A549 (cell line): ENCODE results near the gene FUS. TPM values are rescaled to one million over a fixed set of nuclear protein-coding genes. Genes with fewer than 3 reads are reported as not detected.
"Not testable (repeated sequence)": the region's sequence is repeated elsewhere in the genome, so short reads cannot be mapped to it uniquely, and the experiment has no call there.

Experiments used
- ATAC-seq, 2 experiments: fragments of 200-7000 bp in 1 of 2; fragments of >200 bp in 1 of 2; cut with Nextera tagmentation in 1 of 2; cut with Tn5 transposase in 1 of 2; 3 replicates each; pipeline versions ENCODE4 v1.8.0 to v1.9.1; 2018 to 2020; ENCODE audit warnings: mild to moderate bottlenecking in 1 of 2, moderate library complexity in 1 of 2
- CTCF ChIA-PET: fragments of 300-600 bp; sonication (Branson Sonifier 250); formaldehyde crosslinking; extraction: SDS; loops from one replicate; lab custom pipeline; 2021; ENCODE audit warnings: antibody characterized with exemption, inconsistent platforms; lab: Yijun Ruan, JAX
- POLR2A ChIA-PET: fragments of 350-600 bp; formaldehyde crosslinking; extraction: SDS; loops from one replicate; lab custom pipeline; 2021; ENCODE audit warnings: antibody characterized with exemption, inconsistent platforms; lab: Yijun Ruan, JAX
- DNase-seq, 2 experiments: peaks; one replicate each; pipeline versions ENCODE4 v3.0.0 to v3.0.0-alpha.2; 2011 to 2016; ENCODE audit warnings: low read depth in 1 of 2, low spot score in 1 of 2
- FAIRE-seq: peaks from 2 replicates; lab custom pipeline; 2011; peaks lifted over from hg19 to GRCh38; lab: Jason Lieb, UNC
- H3K27ac ChIP-seq, 2 experiments: fragments of >200 bp; sonication (Bioruptor Twin); formaldehyde crosslinking; 3 replicates each; pipeline ENCODE4 v1.5.1; 2016 to 2017
- H3K4me1 ChIP-seq: fragments of >200 bp; sonication (Bioruptor Twin); formaldehyde crosslinking; 3 replicates; pipeline ENCODE4 v1.6.1; 2016
- H3K4me2 ChIP-seq: fragments of >200 bp; sonication (Bioruptor Twin); formaldehyde crosslinking; 3 replicates; pipeline ENCODE4 v1.6.1; 2016
- H3K4me3 ChIP-seq: fragments of >200 bp; sonication (Bioruptor Twin); formaldehyde crosslinking; 3 replicates; pipeline ENCODE4 v1.5.1; 2016
- H3K9me3 ChIP-seq: fragments of >200 bp; sonication (Bioruptor Twin); formaldehyde crosslinking; 3 replicates; pipeline ENCODE4 v1.6.1; 2016
- CBX2 ChIP-seq: fragments of 200-600 bp; sonication (generic); IDR thresholded peaks from 2 replicates; pipeline ENCODE4 v1.6.1; 2016; ENCODE audit warnings: low read depth, mild to moderate bottlenecking, borderline replicate concordance
- CEBPB ChIP-seq, 2 experiments: fragments of >200 bp in 1 of 2; sonication (Bioruptor Twin) in 1 of 2; formaldehyde crosslinking in 1 of 2; IDR thresholded peaks; 2 replicates each; pipeline ENCODE4 v1.6.1; 2012 to 2016
- EP300 ChIP-seq, 2 experiments: fragments of >200 bp; sonication (Bioruptor Twin); formaldehyde crosslinking; IDR thresholded peaks; 2 replicates in 1 of 2; 3 replicates in 1 of 2; pipeline ENCODE4 v1.6.1; 2016 to 2017
- ESRRA ChIP-seq: fragments of 150-350 bp; IDR thresholded peaks from 2 replicates; pipeline ENCODE4 v1.6.1; 2014; ENCODE audit warnings: mild to moderate bottlenecking, low read length, borderline replicate concordance
- FOSB ChIP-seq: fragments of 250-450 bp; sonication (Bioruptor Pico); IDR thresholded peaks from 2 replicates; pipeline ENCODE4 v1.5.0; 2020; ENCODE audit warnings: mild to moderate bottlenecking, moderate library complexity
- FOXS1 ChIP-seq: fragments of 250-450 bp; sonication (Bioruptor Pico); IDR thresholded peaks from 2 replicates; pipeline ENCODE4 v1.5.0; 2020; ENCODE audit warnings: mild to moderate bottlenecking, moderate library complexity
- HOXB13 ChIP-seq: fragments of 250-450 bp; sonication (Bioruptor Pico); IDR thresholded peaks from 2 replicates; pipeline ENCODE4 v1.5.0; 2020; ENCODE audit warnings: low read depth, mild to moderate bottlenecking, moderate library complexity
- HOXB5 ChIP-seq: fragments of 250-450 bp; sonication (Bioruptor Pico); IDR thresholded peaks from 2 replicates; pipeline ENCODE4 v1.5.0; 2020; ENCODE audit warnings: mild to moderate bottlenecking, moderate library complexity
- JUN ChIP-seq, 2 experiments: fragments of >200 bp; sonication (Bioruptor Twin); formaldehyde crosslinking; IDR thresholded peaks; 2 replicates in 1 of 2; 3 replicates in 1 of 2; pipeline ENCODE4 v1.6.1; 2016 to 2017
- JUNB ChIP-seq: fragments of >200 bp; sonication (Bioruptor Twin); formaldehyde crosslinking; IDR thresholded peaks from 2 replicates; pipeline ENCODE4 v1.6.1; 2016
- MAZ ChIP-seq: fragments of 150-350 bp; IDR thresholded peaks from 2 replicates; pipeline ENCODE4 v1.6.1; 2014; ENCODE audit warnings: antibody characterized with exemption, low read depth, low read length, borderline replicate concordance
- MYC ChIP-seq: IDR thresholded peaks from 2 replicates; pipeline ENCODE4 v1.6.1; 2012; ENCODE audit warnings: mild to moderate bottlenecking, inconsistent platforms, low read length, improper control_type of control experiment, borderline replicate concordance
- NPAS2 ChIP-seq: fragments of 250-450 bp; sonication (Bioruptor Pico); IDR thresholded peaks from 2 replicates; pipeline ENCODE4 v1.8.0; 2022; ENCODE audit warnings: mild to moderate bottlenecking, moderate library complexity, borderline replicate concordance
- NR3C1 ChIP-seq: fragments of >200 bp; sonication (Bioruptor Twin); formaldehyde crosslinking; IDR thresholded peaks from 3 replicates; pipeline ENCODE4 v1.6.1; 2017
- RAD21 ChIP-seq, 2 experiments: fragments of >200 bp in 1 of 2; sonication (Bioruptor Twin) in 1 of 2; formaldehyde crosslinking in 1 of 2; IDR thresholded peaks in 1 of 2; conservative IDR thresholded peaks in 1 of 2; 2 replicates in 1 of 2; 3 replicates in 1 of 2; pipeline ENCODE4 v1.6.1; 2012 to 2018; ENCODE audit warnings: inconsistent platforms in 1 of 2
- RARB ChIP-seq: fragments of 250-450 bp; sonication (Bioruptor Pico); IDR thresholded peaks from 2 replicates; pipeline ENCODE4 v1.8.0; 2021; ENCODE audit warnings: mild to moderate bottlenecking, moderate library complexity
- RFX5 ChIP-seq: fragments of 450-650 bp; IDR thresholded peaks from 2 replicates; pipeline ENCODE4 v1.7.1; 2014; ENCODE audit warnings: antibody characterized with exemption, mild to moderate bottlenecking, moderate library complexity
- SMC3 ChIP-seq: fragments of >200 bp; sonication (Bioruptor Twin); formaldehyde crosslinking; IDR thresholded peaks from 3 replicates; pipeline ENCODE4 v1.6.1; 2018; ENCODE audit warnings: inconsistent platforms
- SREBF2 ChIP-seq: fragments of 450-650 bp; IDR thresholded peaks from 2 replicates; pipeline ENCODE4 v1.6.1; 2014; ENCODE audit warnings: mild to moderate bottlenecking, moderate library complexity
- TFCP2L1 ChIP-seq: fragments of 250-450 bp; sonication (Bioruptor Pico); IDR thresholded peaks from 2 replicates; pipeline ENCODE4 v1.5.0; 2021; ENCODE audit warnings: mild to moderate bottlenecking
- ZNF302 ChIP-seq: fragments of 250-450 bp; sonication (Bioruptor Pico); IDR thresholded peaks from 2 replicates; pipeline ENCODE4 v1.9.0; 2021; ENCODE audit warnings: inconsistent platforms, mild to moderate bottlenecking, moderate library complexity
- ZSCAN20 ChIP-seq: fragments of 250-450 bp; sonication (Bioruptor Pico); IDR thresholded peaks from 2 replicates; pipeline ENCODE4 v1.8.0; 2022; ENCODE audit warnings: mild to moderate bottlenecking, moderate library complexity
- WGBS: methylation state at CpG from one replicate; pipeline ENCODE4 v1.1.6; 2017; ENCODE audit errors: missing lambda C conversion rate; 5-methylcytosine and 5-hydroxymethylcytosine counted together
- polyA plus RNA-seq, 4 experiments: library from polyadenylated mRNA; depleted of rRNA in 3 of 4; stranded (reverse); fragments of >200 nt; fragmentation: RNase III in 1 of 4; extraction: RNeasy Plus Mini Kit Qiagen cat#74134 plus additional on column Dnase treatment in 1 of 4; gene quantifications; 2 replicates in 3 of 4; 3 replicates in 1 of 4; pipeline ENCODE4 v1.2.3, GENCODE V29; 2011 to 2017
- TF ChIP-seq, protein P1 (sequence below): fragments of 150-350 bp; IDR thresholded peaks from 2 replicates; pipeline ENCODE4 v1.6.1; 2014; ENCODE audit warnings: low read depth, mild to moderate bottlenecking, low read length
- TF ChIP-seq, protein P2 (sequence below): fragments of 250-450 bp; sonication (Bioruptor Pico); IDR thresholded peaks from 2 replicates; pipeline ENCODE4 v1.5.0; 2021; ENCODE audit warnings: mild to moderate bottlenecking, moderate library complexity, borderline replicate concordance
- TF ChIP-seq, protein P3 (sequence below): fragments of >200 bp; sonication (Bioruptor Twin); formaldehyde crosslinking; IDR thresholded peaks from 3 replicates; pipeline ENCODE4 v1.6.1; 2016

Gene FUS
- polyA plus RNA-seq, 2 of the 4 experiments (the other 2 are of a cell fraction): 224 to 740 TPM

DNA sequence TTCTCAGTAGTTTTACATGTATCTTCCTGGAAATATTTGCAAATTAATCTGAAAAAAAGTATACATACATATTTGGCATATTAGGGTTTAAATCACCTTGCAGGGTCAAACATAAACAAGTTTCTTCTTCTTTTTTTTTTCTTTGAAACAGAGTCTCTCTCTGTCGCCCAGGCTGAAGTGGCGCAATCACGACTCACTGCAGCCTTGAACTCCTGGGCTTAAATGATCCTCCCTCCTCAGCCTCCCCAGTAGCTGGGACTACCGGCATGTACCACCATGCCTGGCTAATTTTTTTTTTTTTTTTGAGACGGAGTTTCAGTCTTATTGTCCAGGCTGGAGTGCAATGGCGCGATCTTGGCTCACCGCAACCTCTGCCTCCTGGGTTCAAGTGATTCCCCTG, 12.6 kb upstream of the FUS start:
- CTCF ChIA-PET: interaction anchor here (1.6 to 2.5 kb wide), 2 partner anchors 16 to 182 kb away, joined by 5 to 6 read pairs; partner anchors contain the start of gene HSD3B7

DNA sequence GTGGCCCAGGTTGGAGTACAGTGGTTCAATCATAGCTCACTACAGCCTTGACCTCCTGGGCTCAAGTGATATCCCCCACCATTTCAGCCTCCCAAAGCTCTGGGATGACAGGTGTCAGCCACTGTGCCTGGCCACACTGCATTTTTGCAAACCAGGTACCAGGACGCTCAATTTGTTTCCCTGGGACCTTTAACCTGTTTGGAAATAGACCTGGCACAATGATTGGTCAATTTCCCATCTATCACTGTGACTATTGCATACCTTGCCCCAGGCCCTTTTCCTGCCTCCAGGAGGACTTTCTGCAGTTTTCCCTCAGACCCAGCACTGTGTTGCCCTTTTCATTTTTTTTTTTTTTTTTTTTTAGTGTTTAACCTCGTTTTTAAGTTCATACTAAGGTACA, 11.1 kb upstream of the FUS start:
- no peak overlapping the region for H3K4me2 ChIP-seq
- WGBS: 39% methylated on average over 2 of the region's 2 CpGs
- ChIA-PET CTCF (interaction anchor here (1.3 to 1.6 kb wide), 2 partner anchors 15 to 27 kb away, joined by 5 read pairs; no protein-coding TSS in a partner anchor), POLR2A (interaction anchor here (1.2 kb wide), 1 partner anchor 11 kb away, joined by 4 read pairs; the partner anchor contains the start of gene FUS)
- no peak for TF ChIP-seq RARB
- no peak for TF ChIP-seq FOSB (CRISPR knock-in tag)
- no peak for TF ChIP-seq JUN (IDR thresholded peaks at IDR 0.05)
- TF ChIP-seq, protein P1, sequence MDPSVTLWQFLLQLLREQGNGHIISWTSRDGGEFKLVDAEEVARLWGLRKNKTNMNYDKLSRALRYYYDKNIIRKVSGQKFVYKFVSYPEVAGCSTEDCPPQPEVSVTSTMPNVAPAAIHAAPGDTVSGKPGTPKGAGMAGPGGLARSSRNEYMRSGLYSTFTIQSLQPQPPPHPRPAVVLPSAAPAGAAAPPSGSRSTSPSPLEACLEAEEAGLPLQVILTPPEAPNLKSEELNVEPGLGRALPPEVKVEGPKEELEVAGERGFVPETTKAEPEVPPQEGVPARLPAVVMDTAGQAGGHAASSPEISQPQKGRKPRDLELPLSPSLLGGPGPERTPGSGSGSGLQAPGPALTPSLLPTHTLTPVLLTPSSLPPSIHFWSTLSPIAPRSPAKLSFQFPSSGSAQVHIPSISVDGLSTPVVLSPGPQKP: no peak
- no peak for TF ChIP-seq ZNF302
- TF ChIP-seq SMC3: no peak
- TF ChIP-seq RAD21 (conservative IDR thresholded peaks at IDR 0.05 in 1 of 2, IDR thresholded peaks at IDR 0.05 in 1 of 2): no peak
- H3K4me1 ChIP-seq: no peaks in the 10 kb centered on the region
- ATAC-seq: peak in 1 of 2 experiments; percentile 69; a peak in 3 of 6 replicates
- H3K27ac ChIP-seq: no peak overlapping the region
- H3K4me3 ChIP-seq: no peak overlapping the region
- no peak for DNase-seq
- no peaks in the 10 kb centered on the region for H3K9me3 ChIP-seq
- no peak for FAIRE-seq

More for the DNA sequence above, 12.6 kb upstream of the FUS start:
- Histone ChIP-seq H3K4me3 (no peak overlapping the region), H3K4me1 (no peaks in the 10 kb centered on the region), H3K27ac (no peak overlapping the region), H3K4me2 (no peak overlapping the region), H3K9me3 (no peaks in the 10 kb centered on the region)
- DNase-seq (no peak), ATAC-seq (no peak), FAIRE-seq (no peak)
- TF ChIP-seq, protein P2, sequence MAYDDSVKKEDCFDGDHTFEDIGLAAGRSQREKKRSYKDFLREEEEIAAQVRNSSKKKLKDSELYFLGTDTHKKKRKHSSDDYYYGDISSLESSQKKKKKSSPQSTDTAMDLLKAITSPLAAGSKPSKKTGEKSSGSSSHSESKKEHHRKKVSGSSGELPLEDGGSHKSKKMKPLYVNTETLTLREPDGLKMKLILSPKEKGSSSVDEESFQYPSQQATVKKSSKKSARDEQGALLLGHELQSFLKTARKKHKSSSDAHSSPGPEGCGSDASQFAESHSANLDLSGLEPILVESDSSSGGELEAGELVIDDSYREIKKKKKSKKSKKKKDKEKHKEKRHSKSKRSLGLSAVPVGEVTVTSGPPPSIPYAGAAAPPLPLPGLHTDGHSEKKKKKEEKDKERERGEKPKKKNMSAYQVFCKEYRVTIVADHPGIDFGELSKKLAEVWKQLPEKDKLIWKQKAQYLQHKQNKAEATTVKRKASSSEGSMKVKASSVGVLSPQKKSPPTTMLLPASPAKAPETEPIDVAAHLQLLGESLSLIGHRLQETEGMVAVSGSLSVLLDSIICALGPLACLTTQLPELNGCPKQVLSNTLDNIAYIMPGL (CRISPR knock-in tag): no peak
- TF ChIP-seq HOXB13 (CRISPR knock-in tag) (no peak), JUNB (no peak), CEBPB (IDR thresholded peaks at IDR 0.05) (peak in 1 of 2 experiments; percentile 27; a peak in 1 of 4 replicates), FOSB (CRISPR knock-in tag) (no peak), FOXS1 (CRISPR knock-in tag) (no peak), ESRRA (no peak)
- POLR2A ChIA-PET: no interaction called here
- WGBS: 82% methylated on average over 8 of the region's 8 CpGs

DNA sequence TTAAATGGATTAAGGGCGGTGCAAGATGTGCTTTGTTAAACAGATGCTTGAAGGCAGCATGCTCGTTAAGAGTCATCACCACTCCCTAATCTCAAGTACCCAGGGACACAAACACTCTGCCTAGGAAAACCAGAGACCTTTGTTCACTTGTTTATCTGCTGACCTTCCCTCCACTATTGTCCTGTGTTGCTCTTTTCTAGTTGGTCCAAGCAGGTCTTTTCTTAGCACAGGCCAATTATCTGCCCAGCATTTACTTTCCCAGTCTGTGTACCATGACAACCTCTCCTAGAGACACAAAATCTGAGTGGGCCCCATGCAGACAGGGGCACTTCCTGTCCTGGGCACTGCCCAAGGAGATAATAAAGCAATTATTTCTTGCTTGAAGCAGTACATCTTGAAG, 9.9 kb upstream of the FUS start:
- FAIRE-seq, H3K4me1 ChIP-seq, H3K27ac ChIP-seq, H3K4me3 ChIP-seq, H3K9me3 ChIP-seq, POLR2A ChIA-PET, DNase-seq, CTCF ChIA-PET, H3K4me2 ChIP-seq: not testable (repeated sequence)
- ATAC-seq: peak in 1 of 2 experiments; percentile 56; a peak in 3 of 6 replicates
- WGBS: no CpG with 5 or more reads among the region's 2 CpGs

DNA sequence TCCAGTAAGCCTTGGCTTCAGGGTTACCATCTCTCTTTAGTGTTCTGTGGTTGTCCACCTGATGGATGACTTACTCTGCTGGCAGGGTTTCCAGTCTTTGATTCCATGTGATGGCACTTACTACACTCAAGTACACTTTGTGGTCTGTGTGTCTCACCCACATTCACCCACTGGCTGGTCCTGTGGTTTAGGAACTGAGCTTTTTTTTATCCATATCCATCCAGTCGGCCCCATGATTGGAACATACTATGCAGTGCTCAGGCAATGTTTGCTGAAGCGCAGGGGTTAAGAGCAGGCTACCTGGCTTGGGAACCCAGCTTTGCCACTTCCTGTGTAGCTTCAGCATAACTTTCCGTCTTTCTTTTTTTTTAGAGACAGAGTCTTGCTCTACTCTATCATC, 2.8 kb upstream of the FUS start:
- Histone ChIP-seq H3K4me2 (no peak overlapping the region), H3K27ac (no peak overlapping the region), H3K4me3 (no peak overlapping the region), H3K9me3 (no peaks in the 10 kb centered on the region), H3K4me1 (peaks cover 8% of the 10 kb centered on the region)
- WGBS: 76% methylated on average over 3 of the region's 3 CpGs
- CTCF ChIA-PET: interaction anchor here (0.6 to 2.7 kb wide), 2 partner anchors 35 to 1583 kb away, joined by 3 to 11 read pairs; no protein-coding TSS in a partner anchor
- ATAC-seq: no peak
- POLR2A ChIA-PET: no interaction called here
- TF ChIP-seq JUNB (no peak), TFCP2L1 (CRISPR knock-in tag) (no peak), MAZ (no peak), RAD21 (conservative IDR thresholded peaks at IDR 0.05 in 1 of 2, IDR thresholded peaks at IDR 0.05 in 1 of 2) (no peak), HOXB5 (CRISPR knock-in tag) (no peak), CBX2 (no peak), MYC (no peak), NPAS2 (no peak), NR3C1 (no peak), HOXB13 (CRISPR knock-in tag) (no peak), SREBF2 (no peak), ZSCAN20 (CRISPR knock-in tag) (no peak), EP300 (IDR thresholded peaks at IDR 0.05) (no peak), RFX5 (no peak), RARB (no peak)
- TF ChIP-seq, protein P2 (CRISPR knock-in tag): no peak
- TF ChIP-seq, protein P3, sequence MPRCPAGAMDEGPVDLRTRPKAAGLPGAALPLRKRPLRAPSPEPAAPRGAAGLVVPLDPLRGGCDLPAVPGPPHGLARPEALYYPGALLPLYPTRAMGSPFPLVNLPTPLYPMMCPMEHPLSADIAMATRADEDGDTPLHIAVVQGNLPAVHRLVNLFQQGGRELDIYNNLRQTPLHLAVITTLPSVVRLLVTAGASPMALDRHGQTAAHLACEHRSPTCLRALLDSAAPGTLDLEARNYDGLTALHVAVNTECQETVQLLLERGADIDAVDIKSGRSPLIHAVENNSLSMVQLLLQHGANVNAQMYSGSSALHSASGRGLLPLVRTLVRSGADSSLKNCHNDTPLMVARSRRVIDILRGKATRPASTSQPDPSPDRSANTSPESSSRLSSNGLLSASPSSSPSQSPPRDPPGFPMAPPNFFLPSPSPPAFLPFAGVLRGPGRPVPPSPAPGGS: no peak
- FAIRE-seq: no peak
- no peak for DNase-seq
